ENCODE measurements around the gene WDFY3. TPM values are rescaled to one million over a fixed set of nuclear protein-coding genes. Genes with fewer than 3 reads are reported as not detected.

Gene WDFY3
- total and polyA plus RNA-seq, 9 of the 15 experiments (the other 6 are each of a cell fraction or from before 2014, with no cell fraction given) = 0.58 to 13.5 (median 9.4) TPM

DNA sequence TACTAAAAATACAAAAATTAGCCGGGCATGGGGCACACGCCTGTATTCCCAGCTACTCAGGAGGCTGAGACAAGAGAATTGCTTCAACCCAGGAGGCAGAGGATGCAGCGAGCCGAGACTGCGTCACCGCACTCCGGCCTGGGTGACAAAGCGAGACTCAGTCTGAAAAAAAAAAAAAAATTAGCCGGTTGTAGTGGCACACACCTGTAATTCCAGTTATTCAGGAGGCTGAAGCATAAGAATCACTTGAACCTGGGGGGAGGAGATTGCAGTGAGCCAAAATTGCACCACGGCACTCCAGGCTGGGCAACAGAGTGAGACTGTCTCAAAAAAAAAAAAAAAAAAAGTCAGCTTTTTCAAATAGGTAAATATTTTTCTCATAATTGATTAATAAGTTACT lies 71.9 kb downstream of the WDFY3 start (continued):
- no peak for TF ChIP-seq ZFP91 (CRISPR knock-in tag; IDR thresholded peaks at IDR 0.05)
- no peak for TF ChIP-seq EWSR1 (IDR thresholded peaks at IDR 0.05; ENCODE audit: borderline replicate concordance, low read depth, partially characterized antibody)
- no peak for TF ChIP-seq KLF6 (CRISPR knock-in tag; IDR thresholded peaks at IDR 0.05; ENCODE audit: borderline replicate concordance)
- TF ChIP-seq SP1 (CRISPR knock-in tag; IDR thresholded peaks at IDR 0.05) = no peak
- no peak for TF ChIP-seq TEAD1 (CRISPR knock-in tag; IDR thresholded peaks at IDR 0.05)
- TF ChIP-seq PHTF2 (CRISPR knock-in tag; IDR thresholded peaks at IDR 0.05) = no peak

GRCh38 chr4:84892950-84893349 lies 73.5 kb downstream of the WDFY3 start:
- Histone ChIP-seq H3K79me2 (ENCODE audit: control insufficient read depth, insufficient read depth, low read length) (no peaks in the 10 kb centered on the region), H3K27me3 (ENCODE audit: control insufficient read depth in 2 of 2, insufficient read depth in 2 of 2, low read length in 2 of 2) (no peaks in the 10 kb centered on the region), H3K9me1 (ENCODE audit: control insufficient read depth, insufficient read depth, low read length) (no peaks in the 10 kb centered on the region), H3K4me1 (replicated peaks in 1 of 2; ENCODE audit: control insufficient read depth in 2 of 2, insufficient read depth in 2 of 2, low read length in 2 of 2) (no peaks in the 10 kb centered on the region), H3K36me3 (ENCODE audit: control insufficient read depth, insufficient read depth, low read length) (no peaks in the 10 kb centered on the region), H3K27ac (ENCODE audit: extremely low read depth, low read depth, low read length) (no peak overlapping the region), H3K4me2 (ENCODE audit: insufficient read depth, low read length) (no peak overlapping the region), H3K9me3 (replicated peaks; ENCODE audit: control insufficient read depth, insufficient read depth, low read depth, low read length) (no peaks in the 10 kb centered on the region), H3K9ac (ENCODE audit: insufficient read depth in 1 of 2, low read depth in 2 of 2, low read length in 2 of 2) (no peak overlapping the region), H2AFZ (ENCODE audit: low read depth, low read length) (no peak overlapping the region), H3K4me3 (no peak overlapping the region), H4K20me1 (replicated peaks; ENCODE audit: control insufficient read depth, insufficient read depth, low read length) (no peaks in the 10 kb centered on the region)
- WGBS (ENCODE audit: insufficient coverage, low coverage, missing lambda C conversion rate) = 54% methylated on average over 1 of the region's 1 CpG
- in situ Hi-C loops (cut with MboI) = no loop called here
- BruUV-seq (replicated peaks) = no TSS peak
- CTCF ChIA-PET (ENCODE audit: low intra/inter-chr PET ratio) = no interaction called here
- FAIRE-seq = no peak
- POLR2A ChIA-PET = no interaction called here
- intact Hi-C loops (cut with micrococcal nuclease) = no loop called here
- ATAC-seq = no peak
- DNase-seq (ENCODE audit: extremely low read depth in 1 of 4, low spot score in 3 of 4) = no peak
- no peak for TF ChIP-seq NFIX (CRISPR knock-in tag; IDR thresholded peaks at IDR 0.05; ENCODE audit: low read depth)
- TF ChIP-seq U2AF1 (optimal IDR thresholded peaks at IDR 0.05; ENCODE audit: low read depth, low read length) = no peak
- no peak for TF ChIP-seq PHB (CRISPR knock-in tag; IDR thresholded peaks at IDR 0.05)
- no peak for TF ChIP-seq TBP (optimal IDR thresholded peaks at IDR 0.05; ENCODE audit: low read depth, low read length)
- no peak for TF ChIP-seq GTF2A2 (tag; IDR thresholded peaks at IDR 0.05)
- TF ChIP-seq CXXC5 (CRISPR knock-in tag; IDR thresholded peaks at IDR 0.05) = no peak
- TF ChIP-seq, protein P1, sequence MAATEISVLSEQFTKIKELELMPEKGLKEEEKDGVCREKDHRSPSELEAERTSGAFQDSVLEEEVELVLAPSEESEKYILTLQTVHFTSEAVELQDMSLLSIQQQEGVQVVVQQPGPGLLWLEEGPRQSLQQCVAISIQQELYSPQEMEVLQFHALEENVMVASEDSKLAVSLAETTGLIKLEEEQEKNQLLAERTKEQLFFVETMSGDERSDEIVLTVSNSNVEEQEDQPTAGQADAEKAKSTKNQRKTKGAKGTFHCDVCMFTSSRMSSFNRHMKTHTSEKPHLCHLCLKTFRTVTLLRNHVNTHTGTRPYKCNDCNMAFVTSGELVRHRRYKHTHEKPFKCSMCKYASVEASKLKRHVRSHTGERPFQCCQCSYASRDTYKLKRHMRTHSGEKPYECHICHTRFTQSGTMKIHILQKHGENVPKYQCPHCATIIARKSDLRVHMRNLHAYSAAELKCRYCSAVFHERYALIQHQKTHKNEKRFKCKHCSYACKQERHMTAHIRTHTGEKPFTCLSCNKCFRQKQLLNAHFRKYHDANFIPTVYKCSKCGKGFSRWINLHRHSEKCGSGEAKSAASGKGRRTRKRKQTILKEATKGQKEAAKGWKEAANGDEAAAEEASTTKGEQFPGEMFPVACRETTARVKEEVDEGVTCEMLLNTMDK (IDR thresholded peaks at IDR 0.05; ENCODE audit: borderline replicate concordance, insufficient read depth, low read depth, low read length, poor library complexity, severe bottlenecking) = no peak
- no peak for TF ChIP-seq ZNF174 (CRISPR knock-in tag; IDR thresholded peaks at IDR 0.05)
- TF ChIP-seq ZNF239 (CRISPR knock-in tag; IDR thresholded peaks at IDR 0.05) = no peak
- TF ChIP-seq COPS2 (conservative IDR thresholded peaks at IDR 0.05) = no peak
- no peak for TF ChIP-seq BRD9 (IDR thresholded peaks at IDR 0.05; ENCODE audit: low read depth, partially characterized antibody)
- no peak for TF ChIP-seq TCF7L2 (IDR thresholded peaks at IDR 0.05; ENCODE audit: low read depth, low read length)
- TF ChIP-seq ZNF12 (CRISPR knock-in tag; IDR thresholded peaks at IDR 0.05) = no peak
